NCI-H1048 (cell line): ENCODE data around the gene NSUN2.
"Not testable (repeated sequence)": the region's sequence is repeated elsewhere in the genome, so short reads cannot be mapped to it uniquely, and the experiment has no call there.

ENCODE experiments used
- DNase-seq: peaks from one replicate; lab custom pipeline; 2025; lab: John Stamatoyannopoulos, UW

The NSUN2 gene

GRCh38 chr5:6632888-6633468, at the start of gene NSUN2, which contains the start of gene SRD5A1:
Gene NSUN2 (minus strand): TSS chr5:6633044. CDS start chr5:6632979, 65 bp downstream.
Gene SRD5A1 (plus strand): TSS chr5:6633440. CDS start chr5:6633577, 137 bp downstream.
- DNase-seq = peak; percentile 76

- DNase-seq = no peak
Observed at GRCh38 chr5:6682239-6682638, 49.4 kb upstream of the NSUN2 start.

DNA sequence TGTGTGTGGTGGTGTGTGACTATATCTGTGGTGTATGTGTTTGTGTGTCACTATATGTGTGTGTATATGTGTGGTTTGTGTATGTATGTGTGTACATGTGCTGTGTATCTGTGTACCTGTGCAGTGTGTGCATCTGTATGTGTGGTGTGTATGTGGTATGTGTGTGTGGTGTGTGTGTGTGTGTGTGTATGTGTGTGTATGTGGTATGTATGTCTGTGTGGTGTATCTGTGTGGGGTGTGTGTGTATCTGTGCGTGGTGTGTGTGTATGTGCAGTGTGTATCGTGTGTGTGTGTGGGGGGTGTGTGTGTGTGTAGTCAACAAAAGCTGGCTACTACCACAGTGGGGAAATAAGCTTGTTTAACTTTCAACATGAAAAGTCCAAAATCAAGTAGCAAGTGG, 48.8 kb upstream of the NSUN2 start:
- no peak for DNase-seq

- no peak for DNase-seq
Observed at GRCh38 chr5:6680922-6681321, 48.1 kb upstream of the NSUN2 start.

- DNase-seq = no peak
Observed at GRCh38 chr5:6678385-6678784, 45.5 kb upstream of the NSUN2 start.

- DNase-seq = no peak
Observed at GRCh38 chr5:6676702-6677101, 43.9 kb upstream of the NSUN2 start.

DNA sequence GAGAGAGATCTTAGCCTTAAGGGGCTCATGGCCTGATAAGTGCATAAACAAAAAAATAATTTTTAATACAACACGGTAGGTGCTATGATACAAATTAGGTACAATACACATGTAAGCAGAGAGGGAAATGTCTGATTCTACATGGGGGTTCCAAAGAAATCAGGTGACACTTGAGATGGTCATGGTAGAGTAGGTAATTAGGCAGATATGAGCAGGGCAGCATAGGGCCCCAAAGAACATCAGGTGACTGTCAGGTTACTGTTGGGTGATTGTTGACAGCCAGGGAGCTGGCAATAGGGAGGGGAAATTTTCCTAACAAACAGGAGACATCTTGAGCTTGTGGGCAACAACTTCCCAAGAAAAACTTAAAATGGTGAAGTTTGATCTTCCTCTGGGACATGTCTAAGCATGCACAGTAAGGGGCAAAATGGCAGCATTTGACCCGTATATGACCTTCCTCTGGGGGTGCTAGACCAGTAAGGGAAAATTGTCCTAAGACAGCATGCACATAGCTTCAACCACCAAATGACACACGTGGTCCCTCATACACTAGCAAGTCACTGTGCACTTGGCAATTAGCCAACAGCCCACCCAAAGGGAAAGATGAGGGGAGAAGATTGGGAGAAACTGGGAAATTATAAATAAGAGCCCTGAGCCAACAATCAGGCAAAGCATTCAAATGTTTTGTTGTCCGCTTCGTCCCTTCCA, 43.1 kb upstream of the NSUN2 start:
- DNase-seq = no peak

DNA sequence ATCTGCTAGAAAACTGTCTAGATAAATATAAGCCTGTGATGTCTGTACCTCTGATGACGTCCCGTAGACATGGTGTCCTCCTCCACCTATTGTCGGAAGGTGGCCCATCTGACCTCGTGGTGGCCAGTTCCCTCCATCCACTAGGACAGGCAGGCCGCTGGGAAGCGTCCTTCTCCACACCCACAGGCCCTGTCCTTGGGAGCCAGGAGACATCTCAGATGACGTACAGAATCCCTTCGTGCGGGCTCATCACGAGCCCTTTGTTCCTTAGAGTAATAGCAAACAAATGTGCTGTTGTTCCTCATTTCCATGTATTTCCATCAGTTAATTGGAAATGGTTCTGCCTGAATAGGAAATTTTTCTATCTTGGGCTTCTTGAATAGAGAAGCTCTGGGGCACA, 42.0 kb upstream of the NSUN2 start:
- no peak for DNase-seq

DNA sequence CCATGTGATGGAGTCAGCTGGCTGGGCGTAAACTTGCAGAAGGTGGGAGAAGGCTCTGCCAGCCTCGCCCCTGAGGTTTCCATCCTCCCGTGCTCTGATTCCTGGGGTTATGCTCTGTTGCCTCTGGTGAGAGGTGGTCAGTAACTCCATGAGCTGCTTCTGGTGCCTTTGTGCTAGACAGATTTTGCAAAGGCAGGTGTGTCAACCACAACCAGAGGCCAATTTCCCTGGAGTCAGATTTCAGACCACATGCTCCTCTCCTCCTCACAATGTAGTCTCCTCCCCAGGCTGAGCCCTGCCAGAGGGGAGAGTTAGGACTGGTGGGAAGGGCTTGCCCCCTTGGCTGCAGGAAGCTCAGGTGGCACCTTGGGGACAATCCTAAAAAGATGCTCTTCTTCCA, 41.6 kb upstream of the NSUN2 start:
- DNase-seq = no peak

DNA sequence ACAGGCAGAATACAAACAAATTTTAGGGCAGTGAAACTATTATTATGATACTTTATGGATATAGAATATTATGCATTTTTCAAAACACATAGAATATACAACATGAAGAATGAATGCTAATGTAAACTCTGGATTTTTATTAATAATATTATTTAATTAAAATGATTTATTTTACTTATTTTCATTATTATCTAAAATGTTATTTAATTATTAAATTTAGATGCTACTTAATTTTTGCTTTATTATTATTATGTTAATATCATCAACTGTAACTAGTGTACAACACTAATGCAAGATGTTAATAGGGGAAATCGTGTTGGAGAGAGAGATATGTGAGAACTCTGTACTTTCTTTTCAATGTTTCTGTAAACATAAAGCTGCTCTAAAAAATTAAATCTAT, 41.1 kb upstream of the NSUN2 start:
- DNase-seq = no peak

DNA sequence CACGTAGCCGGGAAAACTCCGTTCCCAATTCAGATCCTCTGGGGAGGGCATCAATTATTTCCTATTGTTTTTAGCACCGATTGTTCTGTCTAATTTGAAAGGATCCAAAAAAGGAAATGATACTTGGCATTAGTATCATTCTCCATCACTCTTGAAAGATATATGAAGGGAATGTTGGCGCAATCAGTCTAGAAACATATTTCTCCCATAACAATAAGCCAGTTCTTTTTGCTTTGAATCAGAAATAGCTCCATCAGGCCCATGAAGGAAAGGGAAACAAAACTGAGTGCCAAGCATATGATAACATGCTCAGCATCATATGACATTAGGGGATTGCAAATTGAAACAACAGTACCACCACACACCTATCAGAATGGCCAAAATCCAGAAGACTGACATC, 40.2 kb upstream of the NSUN2 start:
- DNase-seq = no peak

DNA sequence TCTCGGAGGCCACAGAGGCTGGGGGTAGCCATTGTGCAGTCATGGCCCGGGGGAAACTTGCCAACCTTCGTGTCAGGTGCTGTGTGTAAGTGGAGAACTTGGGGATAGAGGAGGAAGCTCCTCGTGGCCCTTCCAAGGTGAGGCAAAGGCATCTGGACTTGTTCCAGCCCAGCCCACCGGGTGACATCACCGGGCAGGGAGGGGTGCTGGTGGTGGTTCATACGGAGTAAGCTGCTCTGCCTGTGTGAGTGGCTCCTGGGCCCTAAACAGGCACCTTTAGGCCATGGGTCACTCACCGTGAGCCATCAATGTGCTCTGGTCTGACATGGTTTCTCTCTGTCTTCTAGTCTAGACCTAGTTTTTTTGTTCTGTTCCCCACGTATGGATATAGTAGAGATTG, 35.9 kb upstream of the NSUN2 start:
- DNase-seq = not testable (repeated sequence)

DNA sequence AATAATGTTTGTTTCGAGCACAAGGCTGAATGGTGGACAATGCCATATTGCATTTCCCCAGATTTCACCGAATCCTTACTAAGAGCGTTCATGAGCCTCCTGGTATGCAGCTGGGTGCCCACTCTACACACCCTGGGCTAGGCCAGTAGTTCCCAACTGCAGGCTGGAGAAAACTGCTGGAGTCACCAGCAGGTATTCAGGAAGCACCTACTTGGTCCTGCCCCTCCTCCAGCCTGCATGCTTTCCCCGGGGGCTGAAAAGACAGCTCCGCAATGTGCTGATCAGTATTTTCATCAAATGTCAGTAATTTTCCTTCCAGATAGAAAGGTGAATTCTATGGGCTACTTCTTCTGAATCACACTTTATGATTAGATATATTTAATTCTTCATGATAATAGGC, 34.8 kb upstream of the NSUN2 start:
- no peak for DNase-seq

GRCh38 chr5:6666762-6667161, 33.9 kb upstream of the NSUN2 start:
- no peak for DNase-seq

DNA sequence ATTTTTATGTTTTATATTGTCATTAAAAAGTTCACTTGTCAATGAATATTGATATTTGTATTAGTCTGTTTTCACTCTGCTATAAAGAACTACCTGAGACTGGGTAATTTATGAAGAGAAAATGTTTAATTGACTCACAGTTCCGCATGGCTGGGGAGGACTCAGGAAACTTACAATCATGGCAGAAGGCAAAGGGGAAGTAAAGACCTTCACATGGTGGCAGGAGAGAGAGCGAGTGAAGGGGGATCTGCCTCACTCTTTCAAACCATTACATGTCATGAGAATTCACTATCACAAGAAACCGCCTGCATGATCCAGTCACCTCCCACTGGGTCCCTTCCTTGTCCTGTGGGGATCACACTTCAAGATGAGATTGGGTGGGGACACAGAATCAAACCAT, 27.8 kb upstream of the NSUN2 start:
- DNase-seq = no peak

DNA sequence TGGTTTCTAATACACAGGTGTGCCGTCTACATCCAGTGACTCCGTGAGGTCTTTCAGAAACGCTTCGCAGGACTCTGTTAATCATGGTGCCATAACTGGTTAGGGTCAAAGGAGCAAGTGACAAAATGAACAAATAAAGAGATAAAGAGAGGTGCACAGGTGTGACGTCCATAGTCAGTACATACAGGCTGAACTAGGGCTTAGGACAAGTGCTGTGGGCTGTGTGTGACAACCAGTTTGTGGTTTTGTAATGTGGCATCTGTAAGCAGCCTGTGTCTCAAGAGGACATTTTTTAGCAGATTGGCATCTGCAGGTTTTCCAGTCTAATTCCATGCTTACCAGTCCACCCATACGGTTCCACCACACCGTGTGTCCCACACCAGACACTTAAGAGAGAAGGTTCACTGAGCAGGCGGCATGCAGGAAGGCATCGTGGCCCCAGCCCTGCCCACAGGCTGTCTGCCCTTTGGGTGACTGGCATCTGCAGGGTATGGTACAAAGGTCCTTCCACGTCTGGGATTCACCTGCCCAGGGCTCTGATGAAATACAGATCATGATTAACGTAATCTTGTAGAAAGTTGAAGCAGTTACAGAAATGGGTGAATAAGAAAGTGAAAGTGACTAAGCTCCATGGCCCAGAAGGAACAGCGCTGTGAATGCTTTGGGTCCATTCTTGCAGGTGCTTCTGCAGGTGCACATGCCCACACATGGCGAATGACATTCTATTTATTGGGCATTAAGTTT, 27.3 kb upstream of the NSUN2 start:
- DNase-seq = no peak

DNA sequence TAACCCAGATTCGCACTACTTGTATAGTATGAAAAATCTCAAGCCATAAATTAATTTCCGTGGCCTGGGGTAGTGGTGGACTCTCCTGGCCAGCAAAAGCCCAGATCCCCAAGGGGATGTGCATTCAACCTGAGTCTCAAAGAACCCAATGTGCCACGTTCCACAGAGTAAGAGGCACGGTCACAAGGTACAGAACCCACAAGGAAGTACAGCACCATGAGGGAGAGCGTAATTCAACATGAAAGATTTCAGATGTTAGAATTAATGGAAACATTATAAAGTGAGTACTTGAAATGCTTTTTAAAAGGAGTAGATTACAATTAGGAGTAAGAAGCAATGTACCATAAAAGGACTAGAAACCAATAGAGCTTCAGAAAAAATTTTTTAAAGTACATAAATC, 23.8 kb upstream of the NSUN2 start:
- DNase-seq = no peak

- DNase-seq = no peak
Observed at GRCh38 chr5:6655432-6655831, 22.6 kb upstream of the NSUN2 start.

DNA sequence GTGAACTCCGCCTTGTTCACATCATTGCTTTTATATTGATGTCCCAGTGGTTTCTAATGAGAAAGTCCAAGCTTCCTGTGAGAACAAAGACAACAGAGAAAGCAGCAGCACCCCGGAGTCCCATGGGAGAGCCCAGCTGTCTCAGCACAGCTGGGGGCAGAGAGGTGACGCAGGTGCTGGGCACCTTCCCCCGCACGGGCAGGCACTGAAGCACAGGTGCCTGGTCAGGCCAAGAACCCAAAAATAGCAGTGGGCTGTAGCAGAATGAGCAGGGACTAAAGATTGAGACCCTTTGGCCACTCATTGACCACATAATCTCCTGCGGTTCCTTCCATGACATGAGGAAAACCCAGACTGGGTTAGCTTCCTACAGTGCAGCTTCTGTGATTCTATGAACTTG, 19.2 kb upstream of the NSUN2 start:
- no peak for DNase-seq

- no peak for DNase-seq
Observed at GRCh38 chr5:6649681-6650080, 16.8 kb upstream of the NSUN2 start.

GRCh38 chr5:6649186-6649585, 16.3 kb upstream of the NSUN2 start:
- no peak for DNase-seq

DNA sequence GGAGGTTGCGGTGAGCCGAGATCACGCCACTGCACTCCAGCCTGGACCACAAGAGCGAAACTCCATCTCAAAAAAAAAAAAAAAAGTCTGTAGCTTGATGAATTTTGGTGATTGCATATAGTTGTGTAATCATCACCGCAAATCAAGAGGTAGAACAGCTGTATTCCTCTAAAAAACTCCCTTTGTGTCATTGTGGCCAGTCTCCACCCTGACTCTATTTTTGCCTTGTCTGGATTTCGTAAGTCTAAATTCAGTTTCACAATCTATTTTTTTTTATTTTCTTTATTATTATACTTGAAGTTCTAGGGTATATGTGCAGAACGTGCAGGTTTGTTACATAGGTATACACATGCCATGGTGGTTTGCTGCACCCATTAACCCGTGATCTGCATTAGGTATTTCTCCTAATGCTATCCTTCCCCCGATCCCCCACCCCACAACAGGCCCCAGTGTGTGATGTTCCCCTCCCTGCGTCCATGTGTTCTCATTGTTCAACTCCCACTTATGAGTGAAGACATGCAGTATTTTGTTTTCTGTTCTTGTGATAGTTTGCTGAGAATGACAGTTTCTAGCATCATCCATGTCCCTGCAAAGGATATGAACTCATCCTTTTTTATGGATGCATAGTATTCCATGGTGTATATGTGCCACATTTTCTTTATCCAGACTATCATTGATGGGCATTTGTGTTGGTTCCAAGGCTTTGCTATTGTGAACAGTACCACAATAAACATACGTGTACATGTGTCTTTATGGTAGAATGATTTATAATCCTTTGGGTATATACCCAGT, 12.9 kb upstream of the NSUN2 start:
- not testable (repeated sequence) for DNase-seq
